NCI-H1417 treated with DMSO at 0.1 percent for 48 hours (cell line): ENCODE results near the gene PTPRN.
A peak's percentile ranks its signal among the peaks of the same experiment; 100 is the strongest.
"Not testable (repeated sequence)": the region's sequence is repeated elsewhere in the genome, so short reads cannot be mapped to it uniquely, and the experiment has no call there.

Experiments used
- DNase-seq: peaks from one replicate; lab custom pipeline; 2025; lab: John Stamatoyannopoulos, UW

Gene PTPRN

GRCh38 chr2:219269362-219270054, 39.7 kb downstream of the PTPRN start:
- no peak for DNase-seq

- no peak for DNase-seq
Measured at GRCh38 chr2:219268294-219268693, 40.9 kb downstream of the PTPRN start.

GRCh38 chr2:219266886-219267285, 42.3 kb downstream of the PTPRN start:
- no peak for DNase-seq

GRCh38 chr2:219266232-219266631, 43.0 kb downstream of the PTPRN start:
- DNase-seq: no peak

DNA sequence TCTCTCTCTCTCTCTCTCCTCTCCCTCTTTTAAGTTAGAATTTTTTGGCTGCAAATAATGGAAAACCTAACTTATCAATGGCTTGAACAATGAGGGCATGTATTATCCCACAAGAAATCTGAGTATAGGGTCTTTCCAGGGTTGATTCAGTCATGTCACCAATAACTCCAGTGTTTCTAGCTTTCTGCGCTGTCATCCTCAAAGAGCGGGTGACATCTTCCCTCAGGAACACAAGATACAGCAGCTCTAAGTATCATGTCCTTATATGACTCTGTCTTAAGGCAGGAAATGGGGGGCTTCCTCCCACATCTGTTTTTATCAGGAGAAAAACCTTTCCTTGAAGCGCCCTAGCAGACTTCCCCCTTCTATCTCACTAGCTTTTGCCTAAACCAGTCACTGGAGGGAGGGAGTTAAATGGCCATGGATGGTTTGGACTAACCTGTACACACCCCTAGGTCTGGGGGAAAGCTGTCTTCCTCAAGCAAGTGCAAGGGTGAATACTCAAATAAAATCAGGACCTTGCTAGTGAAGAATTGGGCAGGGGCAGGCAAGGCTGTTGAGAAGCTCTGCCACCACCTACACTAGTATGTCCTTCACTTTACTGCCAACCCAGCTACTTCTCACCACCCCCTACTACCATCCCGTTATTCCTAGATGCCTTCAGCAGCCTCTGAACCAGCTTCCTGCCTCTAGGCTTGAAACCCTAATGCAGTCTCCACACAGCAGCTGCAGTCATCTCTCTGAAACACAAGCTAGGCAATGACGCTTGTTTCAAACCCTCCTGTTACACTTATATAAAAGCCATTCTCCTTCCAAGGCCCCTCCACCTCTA, 48.0 kb downstream of the PTPRN start:
- DNase-seq: no peak

GRCh38 chr2:219258942-219259341, 50.3 kb downstream of the PTPRN start:
- DNase-seq: not testable (repeated sequence)

- DNase-seq: no peak
Measured at GRCh38 chr2:219254590-219255201, 54.5 kb downstream of the PTPRN start.

DNA sequence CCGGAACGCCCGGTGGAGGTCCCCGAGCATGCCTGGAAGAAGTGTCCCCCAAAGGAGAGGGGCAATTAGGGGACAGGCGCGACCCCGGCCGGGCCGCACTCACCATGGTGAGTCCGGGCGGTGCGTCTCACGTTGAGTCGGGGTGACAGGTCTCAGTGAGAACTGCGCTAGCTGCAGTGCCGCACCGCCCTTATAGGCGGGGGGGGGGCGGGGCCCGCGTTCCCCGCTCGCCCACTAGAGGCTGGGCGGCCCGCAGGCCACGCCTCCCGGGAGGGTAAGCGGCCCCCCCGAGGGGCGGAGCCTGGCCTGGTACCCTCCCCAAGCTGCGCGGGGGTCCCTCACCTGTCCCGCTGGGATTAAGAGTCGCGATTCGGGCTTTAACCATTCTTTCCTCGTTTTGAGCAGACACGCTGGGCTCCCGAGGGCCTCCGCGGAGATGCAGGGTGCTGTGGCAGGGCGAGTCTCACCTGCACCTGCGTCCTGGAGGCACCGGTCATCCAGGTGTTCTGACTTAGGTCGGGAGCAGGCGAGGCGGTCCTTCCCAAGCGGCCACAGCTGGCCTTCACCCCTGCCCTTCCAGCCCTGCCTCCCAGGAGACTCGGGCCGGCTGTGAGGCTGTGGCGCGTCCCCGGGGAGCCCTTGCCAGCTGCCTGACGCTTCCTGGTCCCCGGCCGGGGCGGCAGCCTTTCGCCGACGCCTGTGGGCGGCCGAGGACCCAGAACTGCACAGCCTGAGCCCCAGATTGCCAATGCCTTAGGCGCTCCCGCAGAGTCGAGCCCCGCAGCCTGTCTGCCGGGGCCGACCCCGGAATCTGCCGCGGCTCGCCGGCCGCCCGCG, 55.2 kb downstream of the PTPRN start, which contains the start of gene TUBA4A:
TUBA4A (minus strand) TSS at position 166 of the 837 bp plus-strand sequence; CDS start at position 106, 60 bp downstream.
- DNase-seq: no peak

GRCh38 chr2:219252900-219253752, 56.1 kb downstream of the PTPRN start, which contains the start of gene TUBA4B:
Gene TUBA4B (plus strand): TSS chr2:219253243. CDS start chr2:219253408, 165 bp downstream.
- no peak for DNase-seq

- DNase-seq: no peak
Measured at GRCh38 chr2:219252570-219252899, 56.7 kb downstream of the PTPRN start.

DNA sequence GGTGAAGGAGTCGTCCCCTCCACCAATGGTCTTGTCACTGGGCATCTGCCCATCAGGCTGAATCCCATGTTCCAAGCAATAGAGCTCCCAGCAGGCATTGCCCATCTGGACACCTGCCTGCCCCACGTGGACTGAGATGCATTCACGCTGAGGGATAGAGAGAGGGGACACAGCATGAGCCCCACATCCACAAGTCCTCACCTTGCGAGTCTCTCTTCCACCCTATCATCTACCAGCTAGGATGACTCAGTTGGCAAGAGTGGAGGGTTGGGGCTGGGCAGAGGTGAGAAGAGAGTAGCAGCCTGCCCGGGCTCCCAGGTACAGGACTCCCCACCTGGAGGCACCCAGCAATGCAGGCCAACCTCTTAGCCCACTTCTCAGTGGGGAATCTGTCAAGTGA, 57.1 kb downstream of the PTPRN start:
- DNase-seq: no peak

- no peak for DNase-seq
Measured at GRCh38 chr2:219251656-219252055, 57.5 kb downstream of the PTPRN start.

GRCh38 chr2:219250049-219250781, 59.0 kb downstream of the PTPRN start:
- no peak for DNase-seq

DNA sequence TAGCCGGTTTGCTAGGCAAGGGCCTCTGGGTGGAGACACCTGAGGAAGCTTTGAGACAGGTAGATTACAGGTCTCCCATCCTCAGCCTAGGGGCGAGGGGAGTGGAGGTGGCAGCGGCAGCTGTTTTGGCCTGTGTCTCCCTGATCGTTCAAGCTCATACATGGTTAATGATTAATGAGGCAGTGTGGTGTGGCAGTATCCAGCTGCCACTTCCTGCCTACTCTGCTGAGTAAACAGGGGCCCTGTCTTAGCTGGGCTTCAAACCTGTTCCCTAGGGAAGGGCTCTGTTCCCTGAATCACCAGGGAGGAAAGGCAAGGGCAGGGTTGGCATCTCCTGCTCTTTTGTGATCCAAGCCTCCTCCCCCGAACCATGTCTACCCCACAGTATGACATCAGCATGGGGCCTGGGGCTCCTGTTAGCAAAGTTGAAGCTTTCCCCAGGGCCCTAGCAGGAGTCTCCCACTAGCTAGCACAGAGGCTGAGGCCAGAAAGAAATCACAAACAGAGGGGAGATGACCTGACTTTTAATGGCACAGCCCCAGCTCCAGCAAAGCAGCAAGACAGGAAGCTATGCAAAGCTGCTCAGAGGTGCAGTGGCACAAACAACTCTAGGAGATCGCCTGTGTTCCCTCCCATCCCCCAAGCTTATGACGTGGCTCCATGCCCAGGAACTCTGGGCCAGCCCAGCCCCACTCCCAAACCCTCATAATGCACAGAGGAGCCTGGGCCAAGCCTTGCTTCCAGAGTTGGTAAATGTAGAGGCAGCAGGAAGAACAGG, 59.8 kb downstream of the PTPRN start:
- DNase-seq: peak; percentile 40

GRCh38 chr2:219248845-219249202, 60.4 kb downstream of the PTPRN start:
- DNase-seq: no peak

- no peak for DNase-seq
Measured at GRCh38 chr2:219247678-219248642, 61.2 kb downstream of the PTPRN start.

DNA sequence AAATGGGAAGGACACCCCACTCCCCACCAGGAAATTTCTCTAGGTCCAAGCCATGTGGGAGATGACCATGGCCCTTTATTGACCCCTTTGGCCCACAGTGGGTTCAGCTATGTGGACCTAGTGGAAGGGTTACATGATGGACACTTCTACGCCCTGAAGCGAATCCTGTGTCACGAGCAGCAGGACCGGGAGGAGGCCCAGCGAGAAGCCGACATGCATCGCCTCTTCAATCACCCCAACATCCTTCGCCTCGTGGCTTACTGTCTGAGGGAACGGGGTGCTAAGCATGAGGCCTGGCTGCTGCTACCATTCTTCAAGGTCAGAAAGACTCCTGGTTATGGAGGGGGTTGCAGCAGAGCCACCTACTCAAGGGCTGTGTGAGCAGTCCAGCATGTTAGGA, 62.6 kb downstream of the PTPRN start:
- no peak for DNase-seq

DNA sequence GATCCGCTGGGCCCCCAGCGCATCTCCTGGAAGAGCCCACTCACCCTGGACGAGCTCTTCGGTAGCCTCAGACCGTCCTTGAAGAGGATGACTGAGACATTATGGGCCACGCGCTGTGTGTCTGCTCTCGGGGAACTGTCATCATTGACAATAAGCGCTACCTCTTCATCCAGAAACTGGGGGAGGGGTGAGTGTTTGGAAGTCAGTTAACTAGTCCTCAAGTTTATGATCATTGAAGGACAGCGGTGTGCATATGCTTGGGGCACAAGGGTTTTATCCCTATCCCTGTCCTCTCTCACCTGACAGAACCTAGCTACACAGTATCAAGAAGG, 63.3 kb downstream of the PTPRN start:
- DNase-seq: no peak
